Measurements from ENCODE around the gene INPP5F. TPM values are rescaled to one million over a fixed set of nuclear protein-coding genes. Genes with fewer than 3 reads are reported as not detected.

Gene INPP5F
- total and polyA plus RNA-seq, 2 of the 13 experiments (the other 11 are each of a cell fraction or from before 2014, with no cell fraction given), result 12.5 to 15.7 TPM

GRCh38 chr10:119811122-119811521 lies 85.3 kb downstream of the INPP5F start (continued):
- TF ChIP-seq ZBTB7A (CRISPR knock-in tag; IDR thresholded peaks at IDR 0.05) (no peak), SP5 (CRISPR knock-in tag; IDR thresholded peaks at IDR 0.05; ENCODE audit: borderline replicate concordance, low read depth) (no peak), CREBL2 (CRISPR knock-in tag; IDR thresholded peaks at IDR 0.05; ENCODE audit: borderline replicate concordance) (no peak), ZNF276 (CRISPR knock-in tag; IDR thresholded peaks at IDR 0.05; ENCODE audit: low read depth) (no peak), ZNF83 (CRISPR knock-in tag; IDR thresholded peaks at IDR 0.05; ENCODE audit: borderline replicate concordance) (no peak), IKZF4 (CRISPR knock-in tag; IDR thresholded peaks at IDR 0.05; ENCODE audit: borderline replicate concordance, low read depth, not compliant biosample characterization) (no peak)

- H3K36me3 ChIP-seq (replicated peaks in 1 of 2; ENCODE audit: control insufficient read depth in 1 of 2, insufficient read depth in 2 of 2, low read length in 2 of 2), result peaks cover 5 to 23% of the 10 kb centered on the region in 2 experiments; a peak in 4 of 5 replicates
- ChIA-PET POLR2A (no interaction called here), CTCF (ENCODE audit: low intra/inter-chr PET ratio, low total read pairs) (no interaction called here)
- H4K20me1 ChIP-seq (ENCODE audit: insufficient read depth, low read length), result no peaks in the 10 kb centered on the region
- no peak for ATAC-seq
- H3K9me3 ChIP-seq (ENCODE audit: low read length), result no peaks in the 10 kb centered on the region
- in situ Hi-C loops (cut with HindIII; ENCODE audit: extremely low pct_ligation_motif_present, low pct_unique_long_range_greater_than_20kb) (no loop called here), intact Hi-C loops (cut with micrococcal nuclease; ENCODE audit: unreplicated experiment) (no loop called here)
- H3K4me3 ChIP-seq (replicated peaks in 1 of 3; ENCODE audit: insufficient read depth in 1 of 3, low read depth in 2 of 3, low read length in 3 of 3), result no peak overlapping the region
- FAIRE-seq, result no peak
- no TSS peak for BruUV-seq (replicated peaks)
- no peaks in the 10 kb centered on the region for H3K79me2 ChIP-seq (ENCODE audit: insufficient read depth, low read length)
- no peak overlapping the region for H3K4me2 ChIP-seq (ENCODE audit: low read depth, low read length)
- H3K9ac ChIP-seq (ENCODE audit: insufficient read depth, low read depth, low read length), result no peak overlapping the region
- H3K4me1 ChIP-seq (ENCODE audit: insufficient read depth, low read length), result no peaks in the 10 kb centered on the region
- DNase-seq (ENCODE audit: low spot score), result no peak
- no peak overlapping the region for H3K27ac ChIP-seq (ENCODE audit: extremely low read length, insufficient read depth, low read length)
- H2AFZ ChIP-seq (ENCODE audit: low read length), result no peak overlapping the region
- H3K27me3 ChIP-seq (ENCODE audit: control insufficient read depth in 1 of 2, insufficient read depth in 2 of 2, low read length in 2 of 2), result no peaks in the 10 kb centered on the region
- TF ChIP-seq ZFP91 (CRISPR knock-in tag; IDR thresholded peaks at IDR 0.05; ENCODE audit: borderline replicate concordance), result no peak
- no peak for TF ChIP-seq ATF6 (CRISPR knock-in tag; conservative IDR thresholded peaks at IDR 0.05)
- TF ChIP-seq AFF4 (CRISPR knock-in tag; IDR thresholded peaks at IDR 0.05), result no peak
- TF ChIP-seq HOXD1 (CRISPR knock-in tag; IDR thresholded peaks at IDR 0.05), result no peak
- TF ChIP-seq ARNTL (CRISPR knock-in tag; IDR thresholded peaks at IDR 0.05), result no peak
- no peak for TF ChIP-seq ZNF563 (CRISPR knock-in tag; IDR thresholded peaks at IDR 0.05)
Measured at GRCh38 chr10:119812684-119813083, 86.8 kb downstream of the INPP5F start.
